Liver (tissue), 9 donors: Measurements from ENCODE around the gene GRK1. TPM values are rescaled to one million over a fixed set of nuclear protein-coding genes. Genes with fewer than 3 reads are reported as not detected.

ENCODE experiments used
- DNase-seq: peaks from one replicate; pipeline ENCODE4 v3.0.0-alpha.2; 2017; ENCODE audit warnings: low spot score
- H3K27ac ChIP-seq, 2 donors: one replicate each; pipeline ENCODE4 v1.7.0; 2013; ENCODE audit warnings: inconsistent platforms in 2 of 2, low read length in 2 of 2, control low read depth in 1 of 2, low read depth in 1 of 2, mild to moderate bottlenecking in 1 of 2
- H3K27me3 ChIP-seq, 4 donors: one replicate each; pipeline versions ENCODE4 v1.6.1 to v1.7.0; 2013; ENCODE audit warnings: low read length in 3 of 4, inconsistent platforms in 1 of 4, mild to moderate bottlenecking in 1 of 4, moderate library complexity in 1 of 4; ENCODE audit not compliant: control insufficient read depth in 4 of 4, insufficient read depth in 4 of 4
- H3K36me3 ChIP-seq, 4 donors: one replicate each; pipeline versions ENCODE4 v1.6.1 to v1.7.0; 2013; ENCODE audit warnings: low read length in 3 of 4, mild to moderate bottlenecking in 3 of 4, low read depth in 1 of 4, moderate library complexity in 1 of 4; ENCODE audit not compliant: control insufficient read depth in 4 of 4, insufficient read depth in 3 of 4
- H3K4me1 ChIP-seq, 4 donors: one replicate each; pipeline versions ENCODE4 v1.6.1 to v1.7.0; 2013; ENCODE audit warnings: low read length in 3 of 4, mild to moderate bottlenecking in 3 of 4, moderate library complexity in 1 of 4; ENCODE audit not compliant: control insufficient read depth in 4 of 4, insufficient read depth in 4 of 4
- H3K4me3 ChIP-seq, 3 donors: one replicate each; pipeline versions ENCODE4 v1.6.1 to v1.7.0; 2013; ENCODE audit warnings: low read length in 3 of 3, control low read depth in 1 of 3, low read depth in 1 of 3, mild to moderate bottlenecking in 1 of 3
- H3K9ac ChIP-seq, 2 donors: one replicate each; pipeline ENCODE4 v1.7.0; 2013; ENCODE audit warnings: low read length in 2 of 2, mild to moderate bottlenecking in 2 of 2, moderate library complexity in 2 of 2, control low read depth in 1 of 2, low read depth in 1 of 2
- H3K9me3 ChIP-seq, 4 donors: one replicate each; pipeline versions ENCODE4 v1.6.1 to v1.7.0; 2013; ENCODE audit warnings: low read length in 3 of 4; ENCODE audit not compliant: control insufficient read depth in 4 of 4
- EGR1 ChIP-seq, 2 donors: IDR thresholded peaks; 2 replicates each; pipeline ENCODE4 v1.6.1; 2016 to 2018; ENCODE audit warnings: antibody characterized with exemption in 2 of 2, low read depth in 2 of 2
- FOXA1 ChIP-seq: IDR thresholded peaks from 2 replicates; pipeline ENCODE4 v1.6.1; 2016; ENCODE audit warnings: antibody characterized with exemption
- FOXA2 ChIP-seq: IDR thresholded peaks from 2 replicates; pipeline ENCODE4 v1.6.1; 2016; ENCODE audit warnings: antibody characterized with exemption
- GABPA ChIP-seq, 2 donors: IDR thresholded peaks in 1 of 2; conservative IDR thresholded peaks in 1 of 2; 2 replicates each; pipeline ENCODE4 v1.6.1; 2016; ENCODE audit warnings: antibody characterized with exemption in 2 of 2, mild to moderate bottlenecking in 1 of 2, moderate library complexity in 1 of 2
- HNF4A ChIP-seq, 2 donors: conservative IDR thresholded peaks; 2 replicates each; pipeline ENCODE4 v1.6.1; 2016; ENCODE audit warnings: antibody characterized with exemption in 2 of 2, mild to moderate bottlenecking in 2 of 2
- HNF4G ChIP-seq: IDR thresholded peaks from 2 replicates; pipeline ENCODE4 v1.6.1; 2016; ENCODE audit warnings: antibody characterized with exemption
- JUND ChIP-seq, 2 donors: IDR thresholded peaks; 2 replicates each; pipeline ENCODE4 v1.6.1; 2016; ENCODE audit warnings: antibody characterized with exemption in 2 of 2
- MAX ChIP-seq: IDR thresholded peaks from 2 replicates; pipeline ENCODE4 v1.6.1; 2016; ENCODE audit warnings: antibody characterized with exemption
- NR2F2 ChIP-seq: IDR thresholded peaks from 2 replicates; pipeline ENCODE4 v1.6.1; 2016; ENCODE audit warnings: antibody characterized with exemption
- RAD21 ChIP-seq, 2 donors: IDR thresholded peaks; 2 replicates each; pipeline ENCODE4 v1.6.1; 2016; ENCODE audit warnings: antibody characterized with exemption in 2 of 2, mild to moderate bottlenecking in 2 of 2
- RXRA ChIP-seq, 2 donors: IDR thresholded peaks; 2 replicates each; pipeline ENCODE4 v1.6.1; 2017 to 2018; ENCODE audit warnings: antibody characterized with exemption in 2 of 2, mild to moderate bottlenecking in 1 of 2
- SP1 ChIP-seq: IDR thresholded peaks from 2 replicates; pipeline ENCODE4 v1.6.1; 2018; ENCODE audit warnings: antibody characterized with exemption, mild to moderate bottlenecking
- TAF1 ChIP-seq: conservative IDR thresholded peaks from 2 replicates; pipeline ENCODE4 v1.6.1; 2016; ENCODE audit warnings: antibody characterized with exemption, mild to moderate bottlenecking
- YY1 ChIP-seq: IDR thresholded peaks from 2 replicates; pipeline ENCODE4 v1.6.1; 2016; ENCODE audit warnings: antibody characterized with exemption, mild to moderate bottlenecking
- WGBS: extraction: QIAGEN DNeasy Blood & Tissue Kit; methylation state at CpG from one replicate; pipeline ENCODE4 v1.1.7; 2013; 5-methylcytosine and 5-hydroxymethylcytosine counted together
- polyA plus RNA-seq, 2 donors: library from polyadenylated mRNA; stranded (reverse) in 1 of 2; unstranded in 1 of 2; fragments of 200-250 nt in 1 of 2; fragments of >200 nt in 1 of 2; fragmentation: Nextera tagmentation in 1 of 2; extraction: Ambion mirVana in 1 of 2; gene quantifications; one replicate each; pipeline versions ENCODE4 v1.2.1 to v1.2.3, GENCODE V29; 2013 to 2015
- total RNA-seq, 2 donors: library from RNA; depleted of rRNA; stranded (reverse); fragments of >200 nt; gene quantifications; one replicate each; pipeline ENCODE4 v1.2.3, GENCODE V29; 2014
- TF ChIP-seq, protein P1 (sequence below): fragments of 150-350 bp; IDR thresholded peaks from 2 replicates; pipeline ENCODE4 v1.5.1; 2017; ENCODE audit warnings: improper control_type of control experiment, low read depth, low read length; ENCODE audit not compliant: missing input control
- TF ChIP-seq, protein P2 (sequence below): IDR thresholded peaks from 2 replicates; pipeline ENCODE4 v1.6.1; 2016; ENCODE audit warnings: antibody characterized with exemption
- TF ChIP-seq, protein P3 (sequence below): IDR thresholded peaks from 2 replicates; pipeline ENCODE4 v1.6.1; 2016; ENCODE audit warnings: antibody characterized with exemption
- donor health status: healthy.
- donor health status: healthy.
- donor health status: healthy.
- donor health status: healthy.
- donor health status: healthy.

The GRK1 gene
- total and polyA plus RNA-seq, 4 donors: 0.05 TPM; not detected in 3

DNA sequence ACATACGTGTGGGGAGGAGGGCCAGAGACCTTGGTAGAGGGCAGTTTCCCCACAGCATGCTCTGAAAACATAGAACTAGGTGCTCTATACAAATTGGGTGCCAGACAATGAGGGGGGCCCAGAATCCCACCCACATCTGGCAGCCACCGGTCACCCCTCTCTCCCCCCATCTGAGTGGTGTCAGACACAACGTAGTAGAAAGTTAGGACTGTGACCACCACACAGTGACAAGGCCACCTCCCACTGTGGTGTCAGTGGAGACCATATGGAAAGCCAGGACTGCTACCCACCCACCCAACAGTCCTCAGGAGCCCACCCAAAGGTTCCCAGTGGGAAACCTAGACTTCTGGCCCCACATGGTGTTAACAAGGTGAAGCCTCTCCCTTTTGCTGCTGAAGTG, 7.0 kb upstream of the GRK1 start:
- Histone ChIP-seq H3K4me1 (peaks cover 0 to 4% (median 0%) of the 10 kb centered on the region in 4 donors), H3K9me3 (peaks cover 0 to 1% (median 0%) of the 10 kb centered on the region in 4 donors), H3K27ac (no peak overlapping the region), H3K9ac (no peak overlapping the region), H3K4me3 (no peak overlapping the region), H3K36me3 (no peaks in the 10 kb centered on the region), H3K27me3 (no peaks in the 10 kb centered on the region)
- DNase-seq: no peak
- WGBS: 85% methylated on average over 3 of the region's 3 CpGs
- TF ChIP-seq HNF4A (conservative IDR thresholded peaks at IDR 0.05) (no peak), RXRA (IDR thresholded peaks at IDR 0.05) (no peak), SP1 (no peak), YY1 (no peak), RAD21 (IDR thresholded peaks at IDR 0.05) (no peak), EGR1 (IDR thresholded peaks at IDR 0.05; ENCODE audit: low read depth in 2 of 2) (no peak), GABPA (IDR thresholded peaks at IDR 0.05 in 1 of 2, conservative IDR thresholded peaks at IDR 0.05 in 1 of 2) (no peak)
- TF ChIP-seq, protein P1, sequence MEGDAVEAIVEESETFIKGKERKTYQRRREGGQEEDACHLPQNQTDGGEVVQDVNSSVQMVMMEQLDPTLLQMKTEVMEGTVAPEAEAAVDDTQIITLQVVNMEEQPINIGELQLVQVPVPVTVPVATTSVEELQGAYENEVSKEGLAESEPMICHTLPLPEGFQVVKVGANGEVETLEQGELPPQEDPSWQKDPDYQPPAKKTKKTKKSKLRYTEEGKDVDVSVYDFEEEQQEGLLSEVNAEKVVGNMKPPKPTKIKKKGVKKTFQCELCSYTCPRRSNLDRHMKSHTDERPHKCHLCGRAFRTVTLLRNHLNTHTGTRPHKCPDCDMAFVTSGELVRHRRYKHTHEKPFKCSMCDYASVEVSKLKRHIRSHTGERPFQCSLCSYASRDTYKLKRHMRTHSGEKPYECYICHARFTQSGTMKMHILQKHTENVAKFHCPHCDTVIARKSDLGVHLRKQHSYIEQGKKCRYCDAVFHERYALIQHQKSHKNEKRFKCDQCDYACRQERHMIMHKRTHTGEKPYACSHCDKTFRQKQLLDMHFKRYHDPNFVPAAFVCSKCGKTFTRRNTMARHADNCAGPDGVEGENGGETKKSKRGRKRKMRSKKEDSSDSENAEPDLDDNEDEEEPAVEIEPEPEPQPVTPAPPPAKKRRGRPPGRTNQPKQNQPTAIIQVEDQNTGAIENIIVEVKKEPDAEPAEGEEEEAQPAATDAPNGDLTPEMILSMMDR: no peak
- TF ChIP-seq, protein P2, sequence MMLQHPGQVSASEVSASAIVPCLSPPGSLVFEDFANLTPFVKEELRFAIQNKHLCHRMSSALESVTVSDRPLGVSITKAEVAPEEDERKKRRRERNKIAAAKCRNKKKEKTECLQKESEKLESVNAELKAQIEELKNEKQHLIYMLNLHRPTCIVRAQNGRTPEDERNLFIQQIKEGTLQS: no peak

DNA sequence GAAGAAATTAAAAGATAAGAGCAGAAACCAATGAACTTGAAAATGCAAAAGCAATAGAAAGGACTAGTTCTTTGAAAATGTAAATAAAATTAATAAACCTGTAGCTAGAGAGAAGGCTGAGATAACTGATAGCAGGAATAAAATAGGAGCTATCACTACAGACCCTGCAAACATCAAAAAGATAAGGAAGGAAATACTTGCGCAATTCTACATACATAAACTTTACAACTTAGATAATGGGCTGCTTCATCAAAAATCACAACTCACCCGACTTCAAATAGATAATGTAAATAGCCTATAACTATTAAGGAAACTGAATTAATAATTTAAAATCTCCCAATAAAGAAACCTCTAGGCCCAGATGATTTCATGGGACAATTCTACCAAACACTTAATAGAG, 5.5 kb upstream of the GRK1 start:
- no peak for TF ChIP-seq HNF4A (conservative IDR thresholded peaks at IDR 0.05)
- WGBS: 80% methylated on average over 2 of the region's 2 CpGs
- Histone ChIP-seq H3K27me3 (peaks cover 0 to 7% (median under 1%) of the 10 kb centered on the region in 4 donors), H3K9me3 (peaks cover 0 to 7% (median 1%) of the 10 kb centered on the region in 4 donors), H3K36me3 (no peaks in the 10 kb centered on the region), H3K27ac (no peak overlapping the region), H3K4me1 (peaks cover 0 to 4% (median 0%) of the 10 kb centered on the region in 4 donors), H3K4me3 (no peak overlapping the region), H3K9ac (no peak overlapping the region)
- no peak for DNase-seq

DNA sequence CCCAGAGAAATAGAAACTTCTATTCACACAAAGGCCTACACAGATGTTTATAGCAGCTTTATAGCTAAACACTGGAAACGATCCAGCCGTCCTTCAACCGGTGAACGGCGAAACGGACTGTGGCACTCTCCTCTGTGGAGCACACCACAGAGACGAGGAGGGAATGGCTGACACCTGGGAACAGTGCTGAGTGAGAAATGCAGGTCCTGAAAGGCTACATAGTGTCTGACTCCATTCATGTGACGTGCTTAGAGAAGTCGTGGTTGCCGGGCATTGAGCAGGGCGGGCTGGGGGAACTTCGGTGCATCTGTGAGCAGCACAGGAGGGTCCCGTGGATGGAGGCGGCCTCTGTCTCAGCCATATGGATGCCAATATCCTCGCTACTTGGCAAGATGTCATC, 3.1 kb upstream of the GRK1 start:
- H3K4me1 ChIP-seq: peaks cover 0 to 4% (median 0%) of the 10 kb centered on the region in 4 donors
- TF ChIP-seq, protein P3, sequence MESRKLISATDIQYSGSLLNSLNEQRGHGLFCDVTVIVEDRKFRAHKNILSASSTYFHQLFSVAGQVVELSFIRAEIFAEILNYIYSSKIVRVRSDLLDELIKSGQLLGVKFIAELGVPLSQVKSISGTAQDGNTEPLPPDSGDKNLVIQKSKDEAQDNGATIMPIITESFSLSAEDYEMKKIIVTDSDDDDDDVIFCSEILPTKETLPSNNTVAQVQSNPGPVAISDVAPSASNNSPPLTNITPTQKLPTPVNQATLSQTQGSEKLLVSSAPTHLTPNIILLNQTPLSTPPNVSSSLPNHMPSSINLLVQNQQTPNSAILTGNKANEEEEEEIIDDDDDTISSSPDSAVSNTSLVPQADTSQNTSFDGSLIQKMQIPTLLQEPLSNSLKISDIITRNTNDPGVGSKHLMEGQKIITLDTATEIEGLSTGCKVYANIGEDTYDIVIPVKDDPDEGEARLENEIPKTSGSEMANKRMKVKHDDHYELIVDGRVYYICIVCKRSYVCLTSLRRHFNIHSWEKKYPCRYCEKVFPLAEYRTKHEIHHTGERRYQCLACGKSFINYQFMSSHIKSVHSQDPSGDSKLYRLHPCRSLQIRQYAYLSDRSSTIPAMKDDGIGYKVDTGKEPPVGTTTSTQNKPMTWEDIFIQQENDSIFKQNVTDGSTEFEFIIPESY: no peak
- TF ChIP-seq TAF1 (no peak), FOXA1 (no peak), GABPA (IDR thresholded peaks at IDR 0.05 in 1 of 2, conservative IDR thresholded peaks at IDR 0.05 in 1 of 2) (no peak), MAX (no peak), SP1 (no peak), JUND (IDR thresholded peaks at IDR 0.05) (no peak), RAD21 (IDR thresholded peaks at IDR 0.05) (no peak), FOXA2 (no peak), EGR1 (IDR thresholded peaks at IDR 0.05; ENCODE audit: low read depth in 2 of 2) (no peak), YY1 (no peak), HNF4G (no peak), RXRA (IDR thresholded peaks at IDR 0.05) (no peak), NR2F2 (no peak)
- TF ChIP-seq, protein P1: no peak
- H3K27ac ChIP-seq: no peak overlapping the region
- no peak overlapping the region for H3K9ac ChIP-seq
- no peak overlapping the region for H3K4me3 ChIP-seq
- no peaks in the 10 kb centered on the region for H3K36me3 ChIP-seq
- no peak for DNase-seq
- peaks cover 0 to 7% (median under 1%) of the 10 kb centered on the region in 4 donors for H3K27me3 ChIP-seq
- 82% methylated on average over 15 of the region's 15 CpGs for WGBS
- peaks cover 0 to 7% (median 1%) of the 10 kb centered on the region in 4 donors for H3K9me3 ChIP-seq
